Coronary artery (tissue), 2 donors: ENCODE results near the gene IL17RD.

Experiments
- DNase-seq: peaks from one replicate; pipeline ENCODE4 v3.0.0-alpha.2; 2017; ENCODE audit warnings: low spot score
- H3K27ac ChIP-seq, 2 donors: fragments of 200-600 bp; sonication (generic); one replicate each; pipeline ENCODE4 v1.5.1; 2016 to 2019
- H3K4me3 ChIP-seq: fragments of 200-600 bp; sonication (generic); 2 replicates; pipeline ENCODE4 v1.5.1; 2016; ENCODE audit warnings: mild to moderate bottlenecking, moderate library complexity
- TF ChIP-seq, protein P1 (sequence below): fragments of 200-600 bp; sonication (generic); IDR thresholded peaks from one replicate; pipeline ENCODE4 v1.5.1; 2019; ENCODE audit warnings: antibody characterized with exemption

IL17RD gene

GRCh38 chr3:57179580-57180410 lies 14.6 kb upstream of the IL17RD start:
- no peak overlapping the region for H3K4me3 ChIP-seq
- TF ChIP-seq, protein P1, sequence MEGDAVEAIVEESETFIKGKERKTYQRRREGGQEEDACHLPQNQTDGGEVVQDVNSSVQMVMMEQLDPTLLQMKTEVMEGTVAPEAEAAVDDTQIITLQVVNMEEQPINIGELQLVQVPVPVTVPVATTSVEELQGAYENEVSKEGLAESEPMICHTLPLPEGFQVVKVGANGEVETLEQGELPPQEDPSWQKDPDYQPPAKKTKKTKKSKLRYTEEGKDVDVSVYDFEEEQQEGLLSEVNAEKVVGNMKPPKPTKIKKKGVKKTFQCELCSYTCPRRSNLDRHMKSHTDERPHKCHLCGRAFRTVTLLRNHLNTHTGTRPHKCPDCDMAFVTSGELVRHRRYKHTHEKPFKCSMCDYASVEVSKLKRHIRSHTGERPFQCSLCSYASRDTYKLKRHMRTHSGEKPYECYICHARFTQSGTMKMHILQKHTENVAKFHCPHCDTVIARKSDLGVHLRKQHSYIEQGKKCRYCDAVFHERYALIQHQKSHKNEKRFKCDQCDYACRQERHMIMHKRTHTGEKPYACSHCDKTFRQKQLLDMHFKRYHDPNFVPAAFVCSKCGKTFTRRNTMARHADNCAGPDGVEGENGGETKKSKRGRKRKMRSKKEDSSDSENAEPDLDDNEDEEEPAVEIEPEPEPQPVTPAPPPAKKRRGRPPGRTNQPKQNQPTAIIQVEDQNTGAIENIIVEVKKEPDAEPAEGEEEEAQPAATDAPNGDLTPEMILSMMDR, result no peak
- DNase-seq, result no peak
- no peak overlapping the region for H3K27ac ChIP-seq

- H3K27ac ChIP-seq, result no peak overlapping the region
- no peak for DNase-seq
- H3K4me3 ChIP-seq, result no peak overlapping the region
- TF ChIP-seq, protein P1, result no peak
Measured at GRCh38 chr3:57176045-57176444, 10.9 kb upstream of the IL17RD start.

DNA sequence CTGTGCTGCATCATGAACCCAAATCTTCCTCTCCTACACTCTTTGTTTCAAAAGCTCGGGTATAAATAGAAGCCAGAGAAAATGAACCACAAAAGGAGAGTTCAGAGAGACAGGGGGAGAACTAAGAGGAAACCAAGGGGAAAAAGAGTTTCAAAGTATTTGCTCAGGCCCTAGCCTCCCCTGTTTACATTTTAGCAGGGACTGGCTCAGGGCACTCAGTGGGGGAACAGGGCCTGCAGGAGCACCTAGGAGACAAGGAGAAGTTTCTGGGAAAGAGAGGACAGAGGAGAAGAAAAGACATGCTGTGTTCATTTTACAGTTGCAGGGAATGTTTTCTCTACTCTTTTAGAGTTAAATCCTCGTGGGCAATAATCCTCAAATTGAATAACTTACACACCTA lies 8.5 kb upstream of the IL17RD start:
- H3K27ac ChIP-seq, result no peak overlapping the region
- DNase-seq, result no peak
- TF ChIP-seq, protein P1, result no peak
- H3K4me3 ChIP-seq, result no peak overlapping the region

- no peak for DNase-seq
- H3K4me3 ChIP-seq, result no peak overlapping the region
- TF ChIP-seq, protein P1, result no peak
- no peak overlapping the region for H3K27ac ChIP-seq
Measured at GRCh38 chr3:57170946-57171345, 5.8 kb upstream of the IL17RD start.

DNA sequence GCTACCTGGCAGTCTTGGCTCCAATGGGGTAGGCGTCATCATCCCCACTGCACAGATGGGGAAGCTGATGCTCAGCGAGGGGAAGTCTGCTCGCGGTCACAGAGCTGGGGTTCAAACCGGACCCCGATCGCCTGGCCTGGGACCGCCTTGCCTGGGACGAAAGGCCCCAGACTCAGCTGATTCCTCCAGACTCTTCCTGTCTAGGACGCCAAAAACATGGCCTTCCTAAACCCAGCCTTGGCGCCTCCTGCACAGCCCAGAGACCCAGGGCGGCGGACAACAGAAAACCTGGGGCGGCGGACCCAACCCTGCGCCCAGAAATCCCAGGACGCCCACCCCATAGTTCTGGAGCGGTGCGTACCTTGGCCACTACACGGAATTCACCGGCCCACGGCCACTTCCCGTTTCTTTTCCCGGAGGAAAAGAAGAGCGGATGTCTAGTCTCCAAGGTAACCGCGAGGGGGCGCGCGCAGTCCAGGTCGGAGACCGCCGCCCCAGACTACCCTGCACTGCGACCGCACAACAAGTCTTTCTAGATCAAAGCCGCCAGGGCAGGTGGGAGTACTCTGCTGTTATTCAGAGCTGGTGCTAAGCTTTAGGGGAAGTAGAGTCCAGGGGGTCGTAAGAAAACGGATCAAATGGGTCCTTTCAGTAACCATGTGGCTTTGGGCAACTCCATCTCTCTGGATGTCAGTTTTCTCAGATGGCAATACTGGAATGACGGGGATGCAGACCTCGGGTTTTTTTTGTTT lies 4.9 kb upstream of the IL17RD start:
- Histone ChIP-seq H3K4me3 (peak overlapping the region; percentile 62), H3K27ac (no peak overlapping the region)
- no peak for DNase-seq
- TF ChIP-seq, protein P1, result peak; percentile 79

DNA sequence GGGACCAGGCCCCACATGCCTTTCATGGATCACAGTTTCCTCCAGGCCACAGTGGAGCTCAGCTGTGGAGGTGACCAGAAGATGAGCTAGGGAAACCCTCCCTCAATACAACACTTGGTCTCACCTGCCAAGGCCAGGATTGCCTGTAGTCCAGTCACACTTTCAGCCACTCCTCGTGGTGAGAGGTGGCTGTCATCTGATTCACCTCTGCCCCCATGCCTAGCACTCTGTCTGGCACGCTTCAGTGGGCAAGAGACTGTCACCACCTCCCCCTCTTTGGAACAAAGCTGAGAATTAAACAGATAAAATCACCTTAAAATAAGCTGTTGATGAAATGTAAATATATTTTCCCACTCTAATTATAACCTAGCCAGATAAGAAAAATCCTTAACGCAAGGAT lies 4.0 kb upstream of the IL17RD start:
- no peak for DNase-seq
- no peak overlapping the region for H3K4me3 ChIP-seq
- TF ChIP-seq, protein P1, result no peak
- no peak overlapping the region for H3K27ac ChIP-seq

DNA sequence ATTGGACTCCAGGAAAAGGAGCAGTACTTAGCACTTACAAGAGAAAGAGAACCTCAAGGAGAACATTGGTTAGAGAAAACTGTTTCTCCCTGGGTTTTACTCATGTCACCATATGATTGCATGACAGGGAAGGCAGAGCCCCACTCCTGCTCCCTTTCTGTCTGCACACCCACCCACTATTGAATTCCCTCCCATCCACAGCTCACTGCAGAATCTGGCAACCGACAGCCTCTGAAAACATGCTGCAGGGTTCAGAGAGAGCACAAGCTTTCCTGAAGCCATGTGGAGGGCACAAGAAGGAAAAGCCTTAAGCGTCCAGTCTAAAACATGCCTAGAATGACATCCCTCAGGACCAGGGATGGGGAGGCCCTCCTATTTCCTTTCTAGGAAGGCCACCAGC lies 3.0 kb upstream of the IL17RD start:
- H3K4me3 ChIP-seq, result no peak overlapping the region
- TF ChIP-seq, protein P1, result no peak
- no peak overlapping the region for H3K27ac ChIP-seq
- no peak for DNase-seq
